WI38 (cell line): ENCODE data around the gene LNP1.
"Not testable (repeated sequence)": the region's sequence is repeated elsewhere in the genome, so short reads cannot be mapped to it uniquely, and the experiment has no call there.

Source experiments
- H3K4me3 ChIP-seq: 2 replicates; pipeline ENCODE4 v1.5.1; 2011; ENCODE audit warnings: low read depth, mild to moderate bottlenecking, control low read depth, low read length
- CTCF ChIP-seq: IDR thresholded peaks from 2 replicates; pipeline ENCODE4 v1.5.1; 2012; ENCODE audit warnings: low read depth, mild to moderate bottlenecking, control low read depth, low read length

Gene LNP1

GRCh38 chr3:100436951-100437350, 35.6 kb downstream of the LNP1 start:
- no peak overlapping the region for H3K4me3 ChIP-seq
- no peak for TF ChIP-seq CTCF

- no peak for TF ChIP-seq CTCF
- H3K4me3 ChIP-seq, result no peak overlapping the region
These were observed 36.6 kb downstream of the LNP1 start for GRCh38 chr3:100437721-100438622.

GRCh38 chr3:100438623-100438974, 37.3 kb downstream of the LNP1 start:
- no peak for TF ChIP-seq CTCF
- H3K4me3 ChIP-seq, result no peak overlapping the region

- no peak overlapping the region for H3K4me3 ChIP-seq
- TF ChIP-seq CTCF, result no peak
These were observed 39.6 kb downstream of the LNP1 start for GRCh38 chr3:100440895-100441294.

GRCh38 chr3:100443690-100444089, 42.4 kb downstream of the LNP1 start:
- H3K4me3 ChIP-seq, result no peak overlapping the region
- TF ChIP-seq CTCF, result no peak

- not testable (repeated sequence) for H3K4me3 ChIP-seq
These were observed 45.7 kb downstream of the LNP1 start for GRCh38 chr3:100447067-100447466.

- no peak for TF ChIP-seq CTCF
- no peak overlapping the region for H3K4me3 ChIP-seq
These were observed 46.7 kb downstream of the LNP1 start for GRCh38 chr3:100448079-100448478.

- no peak overlapping the region for H3K4me3 ChIP-seq
- no peak for TF ChIP-seq CTCF
These were observed 47.9 kb downstream of the LNP1 start for GRCh38 chr3:100449214-100449613.
